Esophagus squamous epithelium (tissue), 5 donors: ENCODE results near the gene TTC28. TPM values are rescaled to one million over a fixed set of nuclear protein-coding genes. Genes with fewer than 3 reads are reported as not detected.

ENCODE experiments used
- DNase-seq: peaks from one replicate; lab custom pipeline; 2025; lab: John Stamatoyannopoulos, UW
- H3K27ac ChIP-seq, 4 donors: fragments of 200-600 bp; sonication (generic); one replicate each; pipeline ENCODE4 v1.5.1; 2016 to 2019; ENCODE audit warnings: mild to moderate bottlenecking in 1 of 4
- H3K27me3 ChIP-seq, 4 donors: fragments of 200-600 bp; sonication (generic); 1 replicate in 3 of 4; 2 replicates in 1 of 4; pipeline versions ENCODE4 v1.5.1 to v1.6.0; 2017 to 2021; ENCODE audit warnings: antibody characterized with exemption in 1 of 4
- H3K36me3 ChIP-seq, 3 donors: fragments of 200-600 bp; sonication (generic); one replicate each; pipeline ENCODE4 v1.5.1; 2016 to 2019
- H3K4me1 ChIP-seq, 3 donors: fragments of 200-600 bp; sonication (generic); one replicate each; pipeline ENCODE4 v1.5.1; 2017 to 2019
- H3K4me3 ChIP-seq, 4 donors: fragments of 200-600 bp; sonication (generic); 1 replicate in 3 of 4; 2 replicates in 1 of 4; pipeline ENCODE4 v1.5.1; 2016 to 2019; ENCODE audit warnings: mild to moderate bottlenecking in 2 of 4, moderate library complexity in 1 of 4
- H3K9me3 ChIP-seq, 3 donors: fragments of 200-600 bp; sonication (generic); one replicate each; pipeline ENCODE4 v1.5.1; 2016 to 2019
- CTCF ChIP-seq, 6 experiments: fragments of 450-650 bp in 4 of 6; fragments of 200-600 bp in 2 of 6; sonication (generic) in 2 of 6; IDR thresholded peaks; one replicate each; pipeline ENCODE4 v1.5.1; 2016 to 2019; ENCODE audit warnings: antibody characterized with exemption in 6 of 6, mild to moderate bottlenecking in 4 of 6, moderate library complexity in 4 of 6
- POLR2A ChIP-seq, 4 donors: fragments of 450-650 bp; IDR thresholded peaks; one replicate each; pipeline ENCODE4 v1.6.1; 2017; ENCODE audit warnings: antibody characterized with exemption in 4 of 4, mild to moderate bottlenecking in 4 of 4, moderate library complexity in 3 of 4
- whole genome bisulfite sequencing, 2 donors: methylation state at CpG; one replicate each; pipeline ENCODE4 v1.1.5; 2018; 5-methylcytosine and 5-hydroxymethylcytosine counted together
- intact Hi-C: fragments of 100-400 bp; cut with DNase I; formaldehyde crosslinking; loops from one replicate; pipeline ENCODE4 v1.15.0; 2022
- total RNA-seq, 4 donors: library from RNA; depleted of rRNA; stranded (reverse); fragments of >200 nt; gene quantifications; one replicate each; pipeline ENCODE4 v1.1.0, GENCODE V29; 2016
- donor health status: DM: yes; HTN: yes; CAD: no.

Gene TTC28
- total RNA-seq, 4 donors from 2014 or later: 6.0 to 21.4 (median 7.7) TPM

- intact Hi-C loops: no loop called here
- no peak for DNase-seq
- H3K9me3 ChIP-seq: no peaks in the 10 kb centered on the region
- no peak for TF ChIP-seq CTCF (IDR thresholded peaks at IDR 0.05)
- TF ChIP-seq POLR2A (IDR thresholded peaks at IDR 0.05): no peak
- no peaks in the 10 kb centered on the region for H3K36me3 ChIP-seq
- H3K27me3 ChIP-seq: no peaks in the 10 kb centered on the region
- H3K4me1 ChIP-seq: peaks cover 0 to 22% (median 0%) of the 10 kb centered on the region in 3 donors
- H3K4me3 ChIP-seq: no peak overlapping the region
- H3K27ac ChIP-seq: no peak overlapping the region
- 96 to 97% methylated on average over 1 of the region's 1 CpG for WGBS, 2 donors
Observed at GRCh38 chr22:28414913-28415312, 264.7 kb downstream of the TTC28 start.

DNA sequence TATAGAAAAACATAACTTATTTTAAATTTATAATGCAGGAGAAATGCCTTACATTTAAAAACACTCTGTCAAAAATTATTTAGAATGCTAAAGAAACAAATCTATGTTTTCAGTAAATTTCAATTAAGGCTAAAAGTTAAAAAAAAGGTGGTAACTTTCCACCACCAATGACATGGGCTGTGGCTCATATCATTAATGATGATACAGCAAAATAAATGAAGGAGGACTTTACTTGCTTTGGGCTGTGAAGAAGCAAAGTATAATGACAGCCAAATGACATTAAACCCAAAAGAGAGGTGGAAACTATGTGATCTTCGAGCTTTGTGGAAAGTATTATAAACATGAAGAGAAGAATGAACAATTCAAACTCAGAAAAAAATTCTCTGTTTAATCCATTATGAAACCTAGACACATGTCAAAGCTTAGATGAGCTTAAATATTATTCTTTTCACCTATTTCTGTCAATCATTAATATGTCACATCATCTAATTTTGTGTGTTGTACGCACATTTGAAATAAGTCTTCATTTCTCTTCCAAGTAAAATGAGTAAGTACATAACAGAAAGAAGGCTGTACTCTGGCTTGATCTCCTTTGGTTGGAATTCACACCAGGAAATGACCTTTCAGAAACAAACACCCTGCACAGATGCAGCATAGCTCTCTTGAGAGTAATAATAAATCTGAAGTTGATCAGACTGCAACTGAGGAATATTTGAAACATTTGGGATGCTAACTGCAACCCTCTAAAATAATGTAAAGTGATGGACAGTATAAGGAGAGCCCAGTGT lies 265.8 kb downstream of the TTC28 start:
- TF ChIP-seq POLR2A (IDR thresholded peaks at IDR 0.05) (no peak), CTCF (IDR thresholded peaks at IDR 0.05) (no peak)
- WGBS, 2 donors: 55 to 62% methylated on average over 2 of the region's 2 CpGs

DNA sequence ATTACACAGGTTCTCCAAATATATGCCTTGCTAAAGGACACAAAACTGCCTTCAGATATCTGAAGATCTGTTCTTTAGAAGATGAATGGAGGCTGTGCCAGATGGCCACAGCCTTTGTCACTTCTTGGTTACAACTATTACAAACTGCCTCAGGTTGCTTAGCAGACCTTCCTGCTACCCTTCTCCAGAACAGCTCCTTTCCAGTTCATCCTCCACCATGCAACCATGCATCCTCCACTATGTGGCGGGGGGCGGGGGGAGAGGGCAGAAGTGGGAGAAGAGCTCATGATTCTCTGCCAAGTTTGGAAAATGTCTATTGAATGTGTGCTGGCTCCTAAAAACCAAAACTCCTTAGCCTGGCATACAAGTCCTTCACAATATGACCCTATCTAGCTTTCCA lies 267.5 kb downstream of the TTC28 start:
- H3K4me3 ChIP-seq: no peak overlapping the region
- WGBS, 2 donors: 78 to 92% methylated on average over 2 of the region's 2 CpGs
- H3K9me3 ChIP-seq: no peaks in the 10 kb centered on the region
- H3K27me3 ChIP-seq: no peaks in the 10 kb centered on the region
- H3K36me3 ChIP-seq: no peaks in the 10 kb centered on the region
- H3K4me1 ChIP-seq: peaks cover 0 to 25% (median 0%) of the 10 kb centered on the region in 3 donors
- no peak for TF ChIP-seq POLR2A (IDR thresholded peaks at IDR 0.05)
- no peak for TF ChIP-seq CTCF (IDR thresholded peaks at IDR 0.05)
- H3K27ac ChIP-seq: no peak overlapping the region
- no peak for DNase-seq
- intact Hi-C loops: no loop called here

More for the DNA sequence above, 265.8 kb downstream of the TTC28 start:
- intact Hi-C loops: no loop called here
- H3K27me3 ChIP-seq: no peaks in the 10 kb centered on the region
- H3K9me3 ChIP-seq: no peaks in the 10 kb centered on the region
- no peak for DNase-seq
- no peaks in the 10 kb centered on the region for H3K36me3 ChIP-seq
- H3K4me1 ChIP-seq: peaks cover 0 to 25% (median 0%) of the 10 kb centered on the region in 3 donors
- H3K4me3 ChIP-seq: no peak overlapping the region
- no peak overlapping the region for H3K27ac ChIP-seq

DNA sequence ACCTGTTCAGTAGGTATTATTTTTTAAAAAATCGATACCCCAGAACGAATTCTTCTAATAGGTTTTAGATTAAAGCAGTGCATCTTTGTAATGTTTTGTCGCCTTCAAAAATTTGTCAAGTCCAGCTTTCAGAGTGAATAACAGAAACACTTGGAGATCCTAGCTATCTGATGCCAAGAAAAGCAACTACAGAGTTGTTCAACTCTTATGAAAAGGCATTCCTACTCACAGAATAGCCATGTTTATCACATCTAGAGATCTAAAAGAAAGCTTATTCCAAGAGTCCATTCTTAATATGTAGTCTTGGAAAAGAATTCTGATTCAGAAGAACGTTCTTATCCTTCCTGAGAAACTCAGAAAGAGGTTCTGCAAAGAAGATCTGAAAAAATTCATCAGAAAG lies 268.5 kb downstream of the TTC28 start:
- 70 to 84% methylated on average over 4 of the region's 4 CpGs for WGBS, 2 donors
- TF ChIP-seq CTCF (IDR thresholded peaks at IDR 0.05) (no peak), POLR2A (IDR thresholded peaks at IDR 0.05) (no peak)
- H3K27ac ChIP-seq: no peak overlapping the region
- no peaks in the 10 kb centered on the region for H3K9me3 ChIP-seq
- no peak for DNase-seq
- no peaks in the 10 kb centered on the region for H3K27me3 ChIP-seq
- H3K4me3 ChIP-seq: no peak overlapping the region
- peaks cover 0 to 25% (median 0%) of the 10 kb centered on the region in 3 donors for H3K4me1 ChIP-seq
- H3K36me3 ChIP-seq: no peaks in the 10 kb centered on the region
- intact Hi-C loops: no loop called here

DNA sequence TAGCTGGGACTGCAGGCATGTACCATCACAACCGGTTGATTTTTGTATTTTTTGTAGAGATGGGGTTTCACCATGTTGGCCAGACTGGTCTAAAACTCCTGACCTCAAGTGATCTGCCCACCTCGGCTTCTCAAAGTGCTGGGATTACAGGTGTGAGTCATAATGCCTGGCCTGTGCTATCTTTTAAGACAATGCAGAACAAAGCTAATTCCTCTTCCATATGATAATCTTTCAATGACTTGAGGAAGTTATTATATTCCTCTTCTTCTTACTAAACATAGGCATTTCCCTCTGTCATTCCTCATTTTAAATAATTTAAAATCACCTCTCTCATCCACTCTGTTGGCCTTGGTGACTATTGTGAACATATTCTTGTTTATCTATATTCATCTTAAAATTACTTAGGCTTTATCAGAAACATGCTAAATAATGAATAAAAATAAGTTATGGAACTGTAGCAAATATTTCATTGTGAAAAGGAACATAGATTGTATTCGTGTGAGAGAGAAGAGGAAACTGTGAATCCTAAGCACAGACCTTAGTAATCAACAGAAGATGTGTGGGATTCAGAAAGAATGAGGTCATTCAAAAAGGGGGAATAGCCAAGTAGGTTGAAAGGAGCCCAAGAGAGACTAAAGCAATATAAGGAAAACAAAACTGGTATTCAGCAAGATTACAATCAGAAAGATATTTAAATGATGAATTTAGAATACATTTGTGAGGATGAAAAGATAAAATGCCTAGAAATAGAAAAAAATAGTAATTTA lies 269.4 kb downstream of the TTC28 start:
- no peaks in the 10 kb centered on the region for H3K36me3 ChIP-seq
- H3K4me3 ChIP-seq: no peak overlapping the region
- no peak overlapping the region for H3K27ac ChIP-seq
- intact Hi-C loops: no loop called here
- H3K4me1 ChIP-seq: peaks cover 0 to 25% (median 0%) of the 10 kb centered on the region in 3 donors
- DNase-seq: no peak
- H3K27me3 ChIP-seq: no peaks in the 10 kb centered on the region
- TF ChIP-seq POLR2A (IDR thresholded peaks at IDR 0.05): no peak
- TF ChIP-seq CTCF (IDR thresholded peaks at IDR 0.05): no peak
- 37 to 45% methylated on average over 3 of the region's 3 CpGs for WGBS, 2 donors
- no peaks in the 10 kb centered on the region for H3K9me3 ChIP-seq
